Measurements from ENCODE around the gene CHN2. TPM values are rescaled to one million over a fixed set of nuclear protein-coding genes. Genes with fewer than 3 reads are reported as not detected.

The CHN2 gene
- total RNA-seq, 1 experiment from 2014 or later: 7.7 TPM

- BruUV-seq (replicated peaks): no TSS peak
- no peaks in the 10 kb centered on the region for H3K79me2 ChIP-seq (ENCODE audit: low read length)
- H3K9ac ChIP-seq (ENCODE audit: low read length): no peak overlapping the region
- intact Hi-C loops (cut with micrococcal nuclease): no loop called here
- H3K4me1 ChIP-seq (ENCODE audit: insufficient read depth, low read length): no peaks in the 10 kb centered on the region
- no peaks in the 10 kb centered on the region for H3K9me2 ChIP-seq (replicated peaks; ENCODE audit: low read length)
- ChIA-PET CTCF (no interaction called here), POLR2A (ENCODE audit: unreplicated experiment) (no interaction called here)
- no peak for DNase-seq
- no peaks in the 10 kb centered on the region for H3K27me3 ChIP-seq (ENCODE audit: low read length)
- ATAC-seq: no peak
- H3K27ac ChIP-seq (ENCODE audit: low read length): no peak overlapping the region
- no peaks in the 10 kb centered on the region for H3K36me3 ChIP-seq (ENCODE audit: low read depth, low read length)
- H3K4me2 ChIP-seq (ENCODE audit: low read length): no peak overlapping the region
- no peaks in the 10 kb centered on the region for H4K20me1 ChIP-seq (ENCODE audit: low read length)
- no peaks in the 10 kb centered on the region for H3K9me3 ChIP-seq (ENCODE audit: low read length)
- no peaks in the 10 kb centered on the region for H3F3A ChIP-seq (ENCODE audit: low read length, unreplicated experiment)
- H3K4me3 ChIP-seq (ENCODE audit: low read length): no peak overlapping the region
- no peak overlapping the region for H2AFZ ChIP-seq (ENCODE audit: low read length)
- TF ChIP-seq, protein P1, sequence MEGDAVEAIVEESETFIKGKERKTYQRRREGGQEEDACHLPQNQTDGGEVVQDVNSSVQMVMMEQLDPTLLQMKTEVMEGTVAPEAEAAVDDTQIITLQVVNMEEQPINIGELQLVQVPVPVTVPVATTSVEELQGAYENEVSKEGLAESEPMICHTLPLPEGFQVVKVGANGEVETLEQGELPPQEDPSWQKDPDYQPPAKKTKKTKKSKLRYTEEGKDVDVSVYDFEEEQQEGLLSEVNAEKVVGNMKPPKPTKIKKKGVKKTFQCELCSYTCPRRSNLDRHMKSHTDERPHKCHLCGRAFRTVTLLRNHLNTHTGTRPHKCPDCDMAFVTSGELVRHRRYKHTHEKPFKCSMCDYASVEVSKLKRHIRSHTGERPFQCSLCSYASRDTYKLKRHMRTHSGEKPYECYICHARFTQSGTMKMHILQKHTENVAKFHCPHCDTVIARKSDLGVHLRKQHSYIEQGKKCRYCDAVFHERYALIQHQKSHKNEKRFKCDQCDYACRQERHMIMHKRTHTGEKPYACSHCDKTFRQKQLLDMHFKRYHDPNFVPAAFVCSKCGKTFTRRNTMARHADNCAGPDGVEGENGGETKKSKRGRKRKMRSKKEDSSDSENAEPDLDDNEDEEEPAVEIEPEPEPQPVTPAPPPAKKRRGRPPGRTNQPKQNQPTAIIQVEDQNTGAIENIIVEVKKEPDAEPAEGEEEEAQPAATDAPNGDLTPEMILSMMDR (conservative IDR thresholded peaks at IDR 0.05; ENCODE audit: low read depth, low read length): no peak
- TF ChIP-seq EZH2 (IDR thresholded peaks at IDR 0.05; ENCODE audit: low read length, unreplicated experiment) (no peak), EZH2phosphoT487 (IDR thresholded peaks at IDR 0.05; ENCODE audit: borderline replicate concordance, low read length) (no peak)
Observed at GRCh38 chr7:29335188-29336083, 140.9 kb downstream of the CHN2 start.

DNA sequence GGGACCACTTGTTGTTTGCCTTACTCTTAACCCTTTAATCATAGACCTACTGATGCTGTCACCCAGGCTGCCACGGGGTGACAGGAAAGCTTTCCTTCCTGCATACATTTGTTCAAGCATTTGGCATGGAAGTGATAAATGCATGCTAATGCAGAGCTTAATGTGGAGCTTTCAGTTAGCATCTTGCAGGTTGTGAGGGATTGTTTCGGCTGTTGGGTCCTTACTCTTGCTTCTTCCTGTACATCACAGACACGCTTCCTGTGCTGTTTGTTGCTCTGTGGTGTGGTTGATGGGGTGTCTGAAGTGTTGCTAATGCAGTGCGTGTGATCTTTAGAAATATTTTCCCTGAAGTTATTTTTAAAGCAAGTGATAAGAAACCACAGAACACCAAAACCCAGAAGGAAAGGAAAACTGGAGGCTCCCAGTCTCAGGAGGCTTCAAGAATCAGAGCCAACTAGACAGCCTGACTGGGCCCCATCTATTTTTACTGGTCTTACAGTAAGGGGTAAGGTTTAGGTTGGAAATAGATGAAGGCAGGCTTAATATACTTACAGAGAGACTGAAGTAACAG lies 143.1 kb downstream of the CHN2 start:
- POLR2A ChIA-PET (ENCODE audit: unreplicated experiment): interaction anchor here (0.6 kb wide), 1 partner anchor 98 kb away, joined by 4 read pairs; no protein-coding TSS in a partner anchor
- DNase-seq (no peak), ATAC-seq (no peak)
- Histone ChIP-seq H3K4me3 (ENCODE audit: low read length) (no peak overlapping the region), H3K4me1 (ENCODE audit: insufficient read depth, low read length) (peaks cover 8% of the 10 kb centered on the region), H2AFZ (ENCODE audit: low read length) (no peak overlapping the region), H4K20me1 (ENCODE audit: low read length) (no peaks in the 10 kb centered on the region), H3K27ac (ENCODE audit: low read length) (no peak overlapping the region), H3K36me3 (ENCODE audit: low read depth, low read length) (no peaks in the 10 kb centered on the region), H3K79me2 (ENCODE audit: low read length) (no peaks in the 10 kb centered on the region), H3K9ac (ENCODE audit: low read length) (no peak overlapping the region), H3K9me2 (replicated peaks; ENCODE audit: low read length) (no peaks in the 10 kb centered on the region), H3K27me3 (ENCODE audit: low read length) (no peaks in the 10 kb centered on the region), H3K9me3 (ENCODE audit: low read length) (no peaks in the 10 kb centered on the region), H3K4me2 (ENCODE audit: low read length) (no peak overlapping the region), H3F3A (ENCODE audit: low read length, unreplicated experiment) (no peaks in the 10 kb centered on the region)
- CTCF ChIA-PET: no interaction called here
- intact Hi-C loops (cut with micrococcal nuclease): no loop called here
- TF ChIP-seq, protein P1 (conservative IDR thresholded peaks at IDR 0.05; ENCODE audit: low read depth, low read length): no peak
- TF ChIP-seq EZH2 (IDR thresholded peaks at IDR 0.05; ENCODE audit: low read length, unreplicated experiment): no peak
- TF ChIP-seq EZH2phosphoT487 (IDR thresholded peaks at IDR 0.05; ENCODE audit: borderline replicate concordance, low read length): no peak
- BruUV-seq (replicated peaks): no TSS peak

- no TSS peak for BruUV-seq (replicated peaks)
- POLR2A ChIA-PET (ENCODE audit: unreplicated experiment): no interaction called here
Observed at GRCh38 chr7:29340696-29341095, 146.1 kb downstream of the CHN2 start.

More at GRCh38 chr7:29340696-29341095, 146.1 kb downstream of the CHN2 start:
- Histone ChIP-seq H3K4me1 (ENCODE audit: insufficient read depth, low read length) (peaks cover 19% of the 10 kb centered on the region), H2AFZ (ENCODE audit: low read length) (no peak overlapping the region), H4K20me1 (ENCODE audit: low read length) (no peaks in the 10 kb centered on the region), H3K36me3 (ENCODE audit: low read depth, low read length) (no peaks in the 10 kb centered on the region), H3K9me2 (replicated peaks; ENCODE audit: low read length) (no peaks in the 10 kb centered on the region), H3K4me2 (ENCODE audit: low read length) (no peak overlapping the region), H3K27me3 (ENCODE audit: low read length) (no peaks in the 10 kb centered on the region), H3K79me2 (ENCODE audit: low read length) (no peaks in the 10 kb centered on the region), H3K9me3 (ENCODE audit: low read length) (no peaks in the 10 kb centered on the region), H3K27ac (ENCODE audit: low read length) (no peak overlapping the region), H3K4me3 (ENCODE audit: low read length) (no peak overlapping the region), H3K9ac (ENCODE audit: low read length) (no peak overlapping the region), H3F3A (ENCODE audit: low read length, unreplicated experiment) (no peaks in the 10 kb centered on the region)
- DNase-seq (no peak), ATAC-seq (no peak)
- intact Hi-C loops (cut with micrococcal nuclease): loop anchor here (5.0 to 10.0 kb wide), 2 partner anchors 53 to 64 kb away; no protein-coding TSS in a partner anchor
- CTCF ChIA-PET: no interaction called here
- no peak for TF ChIP-seq EZH2 (IDR thresholded peaks at IDR 0.05; ENCODE audit: low read length, unreplicated experiment)
- TF ChIP-seq, protein P1 (conservative IDR thresholded peaks at IDR 0.05; ENCODE audit: low read depth, low read length): no peak
- no peak for TF ChIP-seq EZH2phosphoT487 (IDR thresholded peaks at IDR 0.05; ENCODE audit: borderline replicate concordance, low read length)
